ENCODE measurements around the gene SORCS1.

DNA sequence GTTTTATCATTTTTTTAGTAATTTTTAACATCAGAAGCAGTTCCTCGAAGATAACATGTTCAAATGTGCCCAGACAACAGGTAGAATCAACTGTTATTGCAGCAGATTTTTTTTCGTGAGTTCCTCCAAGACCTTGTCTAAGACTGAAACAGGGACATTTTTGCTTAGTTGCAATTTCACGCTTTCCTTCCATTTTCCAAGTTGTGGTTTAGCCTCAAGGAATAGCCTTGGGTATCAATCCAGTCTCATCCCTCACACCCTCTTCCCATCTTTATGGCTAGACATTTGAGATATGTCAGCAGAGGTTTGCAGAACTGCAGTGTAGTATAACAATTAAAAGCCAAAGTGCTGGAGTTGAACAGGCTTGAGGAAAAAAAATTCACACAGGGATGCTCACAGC is 152.5 kb downstream of the SORCS1 start:
- TF ChIP-seq, protein P1, sequence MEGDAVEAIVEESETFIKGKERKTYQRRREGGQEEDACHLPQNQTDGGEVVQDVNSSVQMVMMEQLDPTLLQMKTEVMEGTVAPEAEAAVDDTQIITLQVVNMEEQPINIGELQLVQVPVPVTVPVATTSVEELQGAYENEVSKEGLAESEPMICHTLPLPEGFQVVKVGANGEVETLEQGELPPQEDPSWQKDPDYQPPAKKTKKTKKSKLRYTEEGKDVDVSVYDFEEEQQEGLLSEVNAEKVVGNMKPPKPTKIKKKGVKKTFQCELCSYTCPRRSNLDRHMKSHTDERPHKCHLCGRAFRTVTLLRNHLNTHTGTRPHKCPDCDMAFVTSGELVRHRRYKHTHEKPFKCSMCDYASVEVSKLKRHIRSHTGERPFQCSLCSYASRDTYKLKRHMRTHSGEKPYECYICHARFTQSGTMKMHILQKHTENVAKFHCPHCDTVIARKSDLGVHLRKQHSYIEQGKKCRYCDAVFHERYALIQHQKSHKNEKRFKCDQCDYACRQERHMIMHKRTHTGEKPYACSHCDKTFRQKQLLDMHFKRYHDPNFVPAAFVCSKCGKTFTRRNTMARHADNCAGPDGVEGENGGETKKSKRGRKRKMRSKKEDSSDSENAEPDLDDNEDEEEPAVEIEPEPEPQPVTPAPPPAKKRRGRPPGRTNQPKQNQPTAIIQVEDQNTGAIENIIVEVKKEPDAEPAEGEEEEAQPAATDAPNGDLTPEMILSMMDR (IDR thresholded peaks at IDR 0.05; ENCODE audit: low read depth, low read length, poor library complexity, severe bottlenecking), result no peak
- TF ChIP-seq EZH2phosphoT487 (IDR thresholded peaks at IDR 0.05; ENCODE audit: borderline replicate concordance, low read length), result no peak
